AG04449 (cell line): ENCODE data around the gene ZBTB48.

Source experiments
- CTCF ChIA-PET: fragments of 350-600 bp; formaldehyde crosslinking; extraction: SDS; loops from one replicate; lab custom pipeline; 2021; ENCODE audit warnings: antibody characterized with exemption; lab: Yijun Ruan, JAX
- POLR2A ChIA-PET: fragments of 400-600, 350-600 bp; formaldehyde crosslinking; extraction: SDS; loops from one replicate; lab custom pipeline; 2020; ENCODE audit warnings: antibody characterized with exemption, inconsistent platforms; lab: Yijun Ruan, JAX
- DNase-seq: peaks from one replicate; pipeline ENCODE4 v3.0.0-alpha.2; 2010; ENCODE audit warnings: low read depth, low spot score
- H3K4me3 ChIP-seq: 2 replicates; pipeline ENCODE4 v1.5.1; 2011; ENCODE audit warnings: low read depth, mild to moderate bottlenecking, control low read depth, low read length
- CTCF ChIP-seq: IDR thresholded peaks from one replicate; pipeline ENCODE4 v1.5.1; 2011; ENCODE audit warnings: mild to moderate bottlenecking, moderate library complexity, low read length, control low read depth, inconsistent platforms; ENCODE audit not compliant: insufficient read depth; ENCODE audit errors: missing control alignments

Gene ZBTB48

GRCh38 chr1:6577831-6578525 lies 1.8 kb upstream of the ZBTB48 start:
- no peak for TF ChIP-seq CTCF
- CTCF ChIA-PET = interaction anchor here (1.1 to 9.5 kb wide), 3 partner anchors 18 to 90 kb away, joined by 3 to 68 read pairs (median 40); partner anchors contain the start of genes NOL9, PLEKHG5 and TAS1R1
- H3K4me3 ChIP-seq = no peak overlapping the region
- POLR2A ChIA-PET = interaction anchor here (0.5 kb wide), 1 partner anchor 24 kb away, joined by 3 read pairs; the partner anchor contains the start of gene NOL9
- no peak for DNase-seq

GRCh38 chr1:6578624-6579373 lies 995 bp upstream of the ZBTB48 start:
- ChIA-PET CTCF (interaction anchor here (6.9 to 9.5 kb wide), 2 partner anchors 25 to 90 kb away, joined by 40 to 68 read pairs; partner anchors contain the start of genes NOL9, PLEKHG5 and TAS1R1), POLR2A (no interaction called here)
- DNase-seq = no peak
- no peak for TF ChIP-seq CTCF
- H3K4me3 ChIP-seq = no peak overlapping the region; the same call in 1 of the 2 replicates

- CTCF ChIA-PET = interaction anchor here (1.2 to 9.5 kb wide), 4 partner anchors 26 to 121 kb away, joined by 3 to 68 read pairs (median 22); partner anchors contain the start of genes DNAJC11, NOL9, PLEKHG5 and TAS1R1
- DNase-seq = no peak
- TF ChIP-seq CTCF = no peak
- H3K4me3 ChIP-seq = peak overlapping the region; percentile 87
- POLR2A ChIA-PET = interaction anchor here (0.6 to 1.2 kb wide), 8 partner anchors 18 to 86 kb away, joined by 3 to 6 read pairs (median 5); partner anchors contain the start of genes KLHL21 and TAS1R1
Measured at GRCh38 chr1:6580119-6580592, 362 bp downstream of the ZBTB48 start.

GRCh38 chr1:6580593-6581409 lies 1.0 kb downstream of the ZBTB48 start:
- TF ChIP-seq CTCF = no peak
- no peak for DNase-seq
- POLR2A ChIA-PET = interaction anchor here (0.8 to 1.2 kb wide), 3 partner anchors 15 to 86 kb away, joined by 3 to 5 read pairs (median 3); no protein-coding TSS in a partner anchor
- H3K4me3 ChIP-seq = peak overlapping the region; percentile 87
- CTCF ChIA-PET = interaction anchor here (1.2 to 9.5 kb wide), 5 partner anchors 27 to 120 kb away, joined by 3 to 68 read pairs (median 3); partner anchors contain the start of genes DNAJC11, NOL9, PLEKHG5 and TAS1R1

- no peak for TF ChIP-seq CTCF
- DNase-seq = no peak
- H3K4me3 ChIP-seq = no peak overlapping the region
- POLR2A ChIA-PET = interaction anchor here (0.8 kb wide), 1 partner anchor 14 kb away, joined by 3 read pairs; no protein-coding TSS in a partner anchor
- CTCF ChIA-PET = interaction anchor here (1.3 to 9.5 kb wide), 3 partner anchors 28 to 93 kb away, joined by 3 to 68 read pairs (median 40); partner anchors contain the start of genes NOL9, PLEKHG5 and TAS1R1
Measured at GRCh38 chr1:6581561-6582305, 1.9 kb downstream of the ZBTB48 start.
